Lower leg skin (tissue), 4 donors: ENCODE results near the gene DOCK10. TPM values are rescaled to one million over a fixed set of nuclear protein-coding genes. Genes with fewer than 3 reads are reported as not detected.

ENCODE experiments used
- DNase-seq, 2 donors: peaks; one replicate each; pipeline ENCODE4 v3.0.0-alpha.2; 2019; ENCODE audit warnings: low spot score in 2 of 2
- H3K4me3 ChIP-seq: fragments of 200-600 bp; sonication (generic); 2 replicates; pipeline ENCODE4 v1.5.1; 2017; ENCODE audit warnings: mild to moderate bottlenecking, low read depth; ENCODE audit not compliant: poor library complexity, severe bottlenecking
- POLR2A ChIP-seq, 2 donors: fragments of 450-650 bp; IDR thresholded peaks; one replicate each; pipeline ENCODE4 v1.6.1; 2016 to 2017; ENCODE audit warnings: antibody characterized with exemption in 2 of 2, mild to moderate bottlenecking in 1 of 2, moderate library complexity in 1 of 2
- WGBS, 2 donors: methylation state at CpG; one replicate each; pipeline ENCODE4 v1.1.5; 2018; 5-methylcytosine and 5-hydroxymethylcytosine counted together
- intact Hi-C: fragments of 100-400 bp; cut with DNase I; formaldehyde crosslinking; loops from one replicate; pipeline ENCODE4 v1.15.0; 2023; ENCODE audit warnings: low total_unique reads
- total RNA-seq, 4 donors: library from RNA; depleted of rRNA; stranded (reverse); fragments of >200 nt; gene quantifications; one replicate each; pipeline ENCODE4 v1.1.0, GENCODE V29; 2016
- TF ChIP-seq, protein P1 (sequence below), 3 donors: fragments of 450-650 bp; IDR thresholded peaks; one replicate each; pipeline ENCODE4 v1.5.1; 2016; ENCODE audit warnings: antibody characterized with exemption in 3 of 3, mild to moderate bottlenecking in 3 of 3, moderate library complexity in 2 of 3

Gene DOCK10
- total RNA-seq, 4 donors from 2014 or later, result 6.2 to 16.5 (median 14.0) TPM

GRCh38 chr2:224796695-224797305 lies 245.5 kb downstream of the DOCK10 start:
- no peak for DNase-seq
- TF ChIP-seq, protein P1, sequence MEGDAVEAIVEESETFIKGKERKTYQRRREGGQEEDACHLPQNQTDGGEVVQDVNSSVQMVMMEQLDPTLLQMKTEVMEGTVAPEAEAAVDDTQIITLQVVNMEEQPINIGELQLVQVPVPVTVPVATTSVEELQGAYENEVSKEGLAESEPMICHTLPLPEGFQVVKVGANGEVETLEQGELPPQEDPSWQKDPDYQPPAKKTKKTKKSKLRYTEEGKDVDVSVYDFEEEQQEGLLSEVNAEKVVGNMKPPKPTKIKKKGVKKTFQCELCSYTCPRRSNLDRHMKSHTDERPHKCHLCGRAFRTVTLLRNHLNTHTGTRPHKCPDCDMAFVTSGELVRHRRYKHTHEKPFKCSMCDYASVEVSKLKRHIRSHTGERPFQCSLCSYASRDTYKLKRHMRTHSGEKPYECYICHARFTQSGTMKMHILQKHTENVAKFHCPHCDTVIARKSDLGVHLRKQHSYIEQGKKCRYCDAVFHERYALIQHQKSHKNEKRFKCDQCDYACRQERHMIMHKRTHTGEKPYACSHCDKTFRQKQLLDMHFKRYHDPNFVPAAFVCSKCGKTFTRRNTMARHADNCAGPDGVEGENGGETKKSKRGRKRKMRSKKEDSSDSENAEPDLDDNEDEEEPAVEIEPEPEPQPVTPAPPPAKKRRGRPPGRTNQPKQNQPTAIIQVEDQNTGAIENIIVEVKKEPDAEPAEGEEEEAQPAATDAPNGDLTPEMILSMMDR (IDR thresholded peaks at IDR 0.05), result no peak
- TF ChIP-seq POLR2A (IDR thresholded peaks at IDR 0.05), result no peak
- 87 to 90% methylated on average over 8 of the region's 8 CpGs for WGBS, 2 donors
- no peak overlapping the region for H3K4me3 ChIP-seq
- intact Hi-C loops, result no loop called here

DNA sequence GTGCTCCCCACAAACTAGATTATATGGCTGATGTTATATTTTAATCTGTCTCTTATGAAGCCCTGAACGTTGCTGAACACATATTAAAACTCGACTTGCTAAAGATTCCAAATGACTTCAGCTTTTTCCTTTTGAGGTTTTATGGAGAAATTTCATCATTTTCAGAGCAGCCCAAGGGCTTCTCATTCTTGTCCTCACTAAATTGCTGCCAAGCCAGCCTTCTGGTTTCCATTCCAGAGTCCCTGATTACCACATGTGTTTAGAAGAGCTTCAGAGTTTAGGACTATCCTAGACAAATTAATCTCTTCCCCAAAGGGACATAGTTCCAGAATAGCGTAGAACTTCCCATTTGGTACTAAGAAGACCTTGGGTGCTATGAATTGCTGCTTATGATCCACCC lies 248.3 kb downstream of the DOCK10 start:
- intact Hi-C loops, result no loop called here
- WGBS, 2 donors, result 38% methylated on average over 3 of the region's 3 CpGs
- DNase-seq, result peak in 1 of 2 donors; percentile 51
- H3K4me3 ChIP-seq, result no peak overlapping the region
- TF ChIP-seq, protein P1 (IDR thresholded peaks at IDR 0.05), result no peak
- no peak for TF ChIP-seq POLR2A (IDR thresholded peaks at IDR 0.05)

DNA sequence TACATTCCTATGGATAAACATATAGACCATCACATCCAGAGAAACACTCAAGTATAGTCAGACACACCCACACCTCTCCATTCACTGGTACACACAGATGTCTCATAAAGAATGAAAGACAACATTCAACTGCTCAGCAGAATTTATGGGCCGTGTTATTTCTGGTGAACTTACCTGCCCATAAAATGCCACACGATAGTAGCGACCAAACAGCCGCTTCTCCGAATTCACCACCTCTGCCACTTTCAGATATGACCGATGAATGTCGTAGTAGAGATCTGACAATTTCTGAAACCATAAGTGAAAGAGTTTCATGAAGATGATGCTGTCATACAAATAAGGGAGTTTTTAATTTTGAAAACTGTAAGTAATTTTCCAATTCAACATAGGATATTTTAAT lies 255.4 kb downstream of the DOCK10 start:
- TF ChIP-seq POLR2A (IDR thresholded peaks at IDR 0.05), result no peak
- TF ChIP-seq, protein P1 (IDR thresholded peaks at IDR 0.05), result no peak
- no peak overlapping the region for H3K4me3 ChIP-seq
- DNase-seq, result no peak
- 94 to 98% methylated on average over 7 of the region's 7 CpGs for WGBS, 2 donors
- intact Hi-C loops, result no loop called here

- intact Hi-C loops, result no loop called here
- TF ChIP-seq POLR2A (IDR thresholded peaks at IDR 0.05), result no peak
- TF ChIP-seq, protein P1 (IDR thresholded peaks at IDR 0.05), result no peak
- no peak for DNase-seq
- no peak overlapping the region for H3K4me3 ChIP-seq
Observed at GRCh38 chr2:224781400-224781799, 260.9 kb downstream of the DOCK10 start.

- intact Hi-C loops, result no loop called here
- DNase-seq, result no peak
- WGBS, 2 donors, result 89% methylated on average over 7 of the region's 7 CpGs
- no peak for TF ChIP-seq POLR2A (IDR thresholded peaks at IDR 0.05)
- TF ChIP-seq, protein P1 (IDR thresholded peaks at IDR 0.05), result no peak
- no peak overlapping the region for H3K4me3 ChIP-seq
Observed at GRCh38 chr2:224780823-224781222, 261.4 kb downstream of the DOCK10 start.

- no peak for DNase-seq
- WGBS, 2 donors, result 89 to 90% methylated on average over 2 of the region's 2 CpGs
- TF ChIP-seq POLR2A (IDR thresholded peaks at IDR 0.05), result no peak
- TF ChIP-seq, protein P1 (IDR thresholded peaks at IDR 0.05), result no peak
- no peak overlapping the region for H3K4me3 ChIP-seq
- intact Hi-C loops, result no loop called here
Observed at GRCh38 chr2:224780106-224780505, 262.2 kb downstream of the DOCK10 start.
